HG03135 (cell line): ENCODE results near the gene PRR14L.
"Not testable (repeated sequence)": the region's sequence is repeated elsewhere in the genome, so short reads cannot be mapped to it uniquely, and the experiment has no call there.

Experiments
- ATAC-seq: cut with Tn5 transposase; IDR thresholded peaks from one replicate; pipeline ENCODE4 v1.9.1; 2021; ENCODE audit warnings: mild to moderate bottlenecking, moderate library complexity; ENCODE audit not compliant: unreplicated experiment

Gene PRR14L

DNA sequence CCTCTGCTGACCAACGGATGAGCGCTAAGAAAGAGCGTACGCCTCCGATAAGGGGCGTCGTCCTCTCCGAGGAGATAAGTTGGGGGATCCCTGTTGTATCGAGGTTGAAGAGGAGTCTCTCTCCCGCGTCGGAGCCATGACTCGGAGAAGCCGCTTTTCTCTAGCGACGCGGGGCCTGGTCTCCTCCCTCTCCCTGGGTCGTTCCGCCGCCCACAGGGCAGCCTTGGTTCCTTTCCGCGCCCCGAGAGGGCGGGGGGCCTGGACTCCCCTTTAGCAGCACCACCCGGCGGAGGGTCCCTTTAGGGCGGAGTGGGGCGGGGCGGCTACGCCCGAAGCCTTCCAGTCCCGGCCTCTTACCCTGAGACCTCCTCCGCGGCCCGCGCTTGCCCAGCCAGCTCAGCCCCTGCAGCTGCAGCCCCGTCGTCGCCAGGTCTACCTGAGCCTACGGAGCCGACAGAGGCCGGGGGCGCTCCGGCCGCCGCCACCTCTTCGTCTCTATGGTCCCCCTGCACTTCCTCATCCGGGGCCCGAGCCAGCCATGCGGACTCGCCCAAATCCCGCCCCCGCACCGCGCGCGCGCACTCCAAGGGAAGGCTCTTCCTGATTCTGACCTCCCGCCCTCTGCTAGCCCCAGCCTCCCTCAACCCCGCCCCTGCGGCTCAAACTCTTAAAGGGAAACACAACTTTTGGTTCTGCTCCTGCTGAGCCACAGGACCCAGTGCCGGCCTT, at the start of gene PRR14L:
Gene PRR14L, minus strand, starts transcription at position 497 of the 729 bp plus-strand sequence. CDS start 11,272 bp downstream, outside the sequence.
- ATAC-seq = peak; percentile 53

DNA sequence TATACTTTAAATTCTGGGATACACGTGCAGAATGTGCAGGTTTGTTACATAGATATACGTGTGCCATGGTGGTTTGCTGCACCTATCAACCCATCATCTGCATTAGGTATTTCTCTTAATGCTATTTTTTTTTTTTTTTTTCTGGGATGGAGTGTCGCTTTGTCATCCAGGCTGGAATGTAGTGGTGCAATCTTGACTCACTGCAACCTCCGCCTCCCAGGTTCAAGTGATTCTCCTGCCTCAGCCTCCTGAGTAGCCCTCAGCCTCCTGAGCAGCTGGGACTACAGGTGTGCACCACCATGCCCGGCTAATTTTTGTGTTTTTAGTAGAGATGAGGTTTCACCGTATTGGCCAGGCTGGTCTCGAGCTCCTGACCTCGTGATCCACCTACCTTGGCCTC, 49.4 kb upstream of the PRR14L start:
- ATAC-seq = not testable (repeated sequence)

DNA sequence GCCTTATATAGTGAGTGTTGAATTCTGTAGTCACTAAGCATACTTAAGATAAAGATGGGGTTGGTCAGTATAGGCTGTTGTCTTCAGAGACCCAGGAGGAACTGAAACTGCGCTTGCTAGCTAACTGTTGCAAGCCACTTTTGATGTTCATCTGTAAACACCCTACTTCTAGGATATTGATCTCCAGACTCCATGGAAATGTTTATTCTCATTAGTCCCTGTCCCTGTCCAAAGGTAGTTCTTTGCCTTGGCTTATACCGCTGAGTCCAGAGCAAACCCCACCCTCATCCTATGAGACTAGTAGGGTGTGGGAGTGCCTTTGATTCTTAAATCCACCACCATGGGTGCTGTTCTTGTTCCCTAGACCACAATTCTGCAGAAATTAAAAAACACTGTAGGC, 40.3 kb upstream of the PRR14L start:
- ATAC-seq = no peak

DNA sequence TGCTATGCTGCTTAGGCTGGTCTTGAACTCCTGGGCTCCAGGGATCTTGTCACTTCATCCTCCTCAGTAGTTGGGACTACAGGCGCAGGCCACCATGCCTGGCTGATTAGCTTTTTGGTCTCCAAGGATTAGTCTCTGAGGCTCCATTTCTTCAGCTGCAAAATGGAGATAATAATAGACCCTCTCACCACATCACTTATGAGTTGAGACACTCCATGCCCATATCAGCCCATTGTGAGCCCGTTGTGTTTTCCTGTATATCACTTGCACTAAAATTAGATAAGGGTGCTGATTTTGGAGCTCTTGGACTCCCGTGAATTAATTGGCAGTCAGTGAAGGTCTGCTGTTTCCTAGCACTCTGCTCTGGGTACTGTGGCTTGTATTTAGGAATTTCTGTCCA, 39.9 kb upstream of the PRR14L start:
- ATAC-seq = no peak

DNA sequence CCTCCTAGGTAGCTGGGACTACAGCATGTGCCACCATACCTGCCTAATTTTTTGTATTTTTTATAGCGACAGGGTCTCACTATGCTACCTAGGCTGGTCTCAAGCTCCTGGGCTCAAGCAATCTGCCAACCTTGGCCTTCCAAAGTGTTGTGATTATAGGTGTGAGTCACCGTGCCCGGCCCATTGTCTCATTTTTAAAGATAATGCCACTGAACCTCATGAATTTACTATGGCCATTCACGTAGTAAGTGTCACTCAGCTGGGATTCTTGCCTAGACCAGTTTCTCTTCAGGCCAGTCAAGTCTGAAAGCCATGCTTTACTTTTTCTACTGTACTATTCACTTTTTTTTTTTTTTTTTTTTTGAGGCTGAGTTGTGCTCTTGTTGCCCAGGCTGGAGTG, 26.3 kb upstream of the PRR14L start:
- ATAC-seq = no peak

DNA sequence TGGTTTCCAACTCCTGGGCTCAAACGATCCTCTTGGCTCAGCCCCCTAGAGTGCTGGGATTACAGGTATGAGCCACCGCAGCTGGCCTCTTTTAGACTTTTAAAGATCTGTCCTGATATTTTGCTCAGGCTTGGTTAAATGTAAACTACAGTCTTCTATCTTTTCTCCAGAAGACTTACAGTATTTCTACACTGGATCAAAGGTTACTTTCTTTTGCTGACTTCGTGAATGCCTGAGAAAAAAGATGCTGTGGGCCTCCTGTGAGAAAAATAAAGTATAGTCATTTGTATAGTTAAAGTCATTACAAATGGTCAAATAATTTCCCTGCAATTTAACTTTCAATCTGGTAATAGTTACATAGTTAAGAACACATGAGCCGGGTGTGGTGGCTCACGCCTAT, 23.5 kb upstream of the PRR14L start:
- ATAC-seq = no peak

DNA sequence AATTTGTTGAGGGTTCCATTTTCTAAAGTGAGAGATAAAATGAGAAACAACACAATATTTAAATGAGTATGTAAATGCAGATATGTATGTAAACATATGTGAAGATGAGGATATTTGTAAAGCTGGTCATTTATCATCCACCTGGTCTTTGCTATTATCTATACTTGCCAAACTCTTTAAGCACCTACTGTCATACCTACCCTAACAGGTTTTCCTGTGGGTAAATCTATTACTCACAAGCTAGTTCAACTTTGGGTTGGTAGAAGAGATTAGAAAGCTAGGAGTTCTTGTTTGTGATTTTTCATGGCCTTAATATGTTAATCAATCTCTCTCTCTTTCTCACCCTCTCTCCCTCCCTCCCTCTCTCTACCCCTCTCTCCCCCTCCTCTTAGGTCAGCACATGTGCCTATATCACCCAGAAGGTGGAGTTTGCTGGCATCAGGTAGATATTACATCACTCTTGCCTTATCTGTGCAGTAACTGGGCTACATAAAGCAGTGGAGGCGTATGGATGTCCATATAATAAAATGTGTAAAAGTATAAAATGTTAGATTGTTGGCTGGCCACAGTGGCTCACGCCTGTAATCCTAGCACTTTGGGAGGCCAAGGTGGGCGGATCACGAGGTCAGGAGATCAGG, 18.6 kb upstream of the PRR14L start:
- no peak for ATAC-seq

DNA sequence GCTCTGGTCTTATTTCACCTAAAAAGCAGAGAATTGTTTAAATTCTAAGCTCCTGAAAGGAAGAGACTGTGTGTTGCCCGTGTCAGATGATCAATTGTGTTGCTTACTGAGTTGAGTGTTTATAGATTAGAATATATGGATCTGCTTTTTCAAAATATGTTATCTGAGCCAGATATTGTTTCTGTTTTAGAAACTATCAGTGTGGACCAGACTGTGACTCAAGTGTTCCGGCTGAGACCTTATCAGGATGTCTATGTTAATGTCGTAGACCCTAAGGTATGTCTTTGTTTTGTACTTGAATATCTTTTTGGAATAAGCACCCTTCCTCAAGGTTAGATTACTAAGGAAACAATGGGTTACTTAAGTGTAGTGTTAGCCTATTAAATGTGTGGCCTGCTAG, 14.9 kb upstream of the PRR14L start:
- no peak for ATAC-seq

DNA sequence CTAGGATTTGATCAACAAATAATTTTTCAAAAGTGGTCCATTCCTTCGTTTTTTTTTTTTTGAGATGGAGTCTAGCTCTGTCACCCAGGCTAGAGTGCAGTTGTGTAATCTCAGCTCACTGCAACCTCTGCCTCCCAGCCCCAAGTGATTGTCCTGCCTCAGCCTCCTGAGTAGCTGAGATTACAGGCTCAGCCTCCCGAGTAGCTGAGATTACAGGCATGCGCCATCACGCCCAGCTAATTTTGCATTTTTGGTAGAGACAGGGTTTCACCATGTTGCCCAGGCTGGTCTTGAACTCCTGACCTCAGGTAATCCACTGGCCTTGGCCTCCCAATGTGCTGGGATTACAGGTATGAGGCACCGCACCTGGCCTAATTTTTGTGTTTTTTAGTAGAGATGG, 8.9 kb upstream of the PRR14L start:
- ATAC-seq = not testable (repeated sequence)

DNA sequence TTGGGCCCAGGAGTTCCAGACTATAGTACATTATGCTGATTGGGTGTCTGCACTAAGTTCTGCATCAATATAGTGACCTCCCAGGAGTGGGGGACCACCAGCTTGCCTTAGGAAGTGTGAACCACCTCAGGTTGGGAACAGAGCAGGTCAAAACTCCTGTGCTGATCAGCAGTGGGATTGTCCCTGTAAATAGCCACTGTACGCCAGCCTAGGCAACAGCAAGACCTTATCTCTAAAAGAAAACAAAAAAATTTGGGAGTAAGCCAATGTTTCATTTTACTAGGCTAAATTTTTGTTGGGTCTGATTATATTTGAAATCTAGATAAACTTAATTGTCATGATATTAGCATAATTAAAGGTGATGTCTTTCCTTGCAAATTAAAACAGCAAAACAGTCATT, 7.3 kb upstream of the PRR14L start:
- ATAC-seq = no peak

DNA sequence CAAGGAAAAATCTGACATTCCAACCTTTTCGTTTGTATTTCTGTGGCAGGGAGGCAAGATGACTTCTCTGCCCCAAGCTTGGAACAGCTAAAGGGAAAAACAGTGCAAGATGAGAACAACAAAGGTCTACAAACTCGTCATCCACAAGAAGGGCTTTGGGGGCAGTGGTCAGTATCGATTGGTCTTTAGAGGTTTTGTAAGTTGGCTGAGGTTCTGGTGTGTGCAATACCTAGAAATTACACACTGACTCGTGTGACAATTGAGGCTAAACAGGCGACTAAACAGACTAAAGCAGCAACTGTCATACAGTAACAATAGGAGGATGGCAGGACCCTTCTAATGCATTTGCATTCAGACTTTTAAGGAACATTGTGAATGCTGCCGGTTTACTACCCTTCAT, 4.9 kb upstream of the PRR14L start:
- no peak for ATAC-seq

DNA sequence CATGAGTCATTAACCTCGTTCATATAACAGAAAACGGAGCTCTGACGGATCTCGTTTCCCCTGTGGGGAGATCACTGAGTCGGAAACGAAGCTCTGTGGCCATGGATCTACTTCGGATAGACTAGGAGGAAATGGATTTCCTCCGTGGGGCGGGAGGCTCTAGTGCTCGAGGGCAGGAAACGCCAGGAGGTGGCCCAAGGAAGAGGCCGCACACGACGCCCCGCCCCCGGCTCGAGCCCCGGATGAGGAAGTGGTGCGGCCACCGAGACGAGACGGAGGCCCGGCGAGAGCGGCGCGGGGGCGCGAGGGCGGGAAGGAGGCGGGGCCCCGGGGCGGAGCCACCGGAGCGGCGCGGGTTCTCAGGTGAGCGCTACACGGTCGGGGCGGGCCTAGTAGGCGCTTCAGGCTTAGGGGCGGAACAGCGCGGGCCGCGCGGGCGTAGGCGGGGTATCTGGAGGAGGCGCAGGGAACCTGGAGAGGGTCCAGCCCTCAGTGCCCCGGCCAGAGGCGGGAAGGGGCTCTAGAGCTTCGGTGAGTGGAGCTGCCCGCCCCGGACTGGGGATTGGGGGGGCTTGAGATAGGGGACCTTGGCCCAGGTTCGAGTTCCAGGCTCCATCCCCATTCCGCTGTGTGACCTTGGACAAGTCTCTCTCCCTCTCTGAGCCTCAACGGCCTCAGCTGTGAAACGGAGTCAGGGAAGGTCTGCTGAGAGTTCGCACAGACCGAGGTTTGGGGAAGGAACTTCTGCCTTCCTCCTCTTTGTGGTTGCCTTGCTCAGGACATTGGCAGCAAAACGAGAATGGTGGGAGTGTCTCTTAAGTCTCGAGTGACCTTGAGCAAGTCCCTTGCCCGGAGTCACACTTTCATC, 3.9 kb upstream of the PRR14L start, which contains the start of gene DEPDC5:
Gene DEPDC5, plus strand, starts transcription at position 386 of the 868 bp plus-strand sequence. CDS start 903 bp downstream, outside the sequence.
- peak; percentile 70 for ATAC-seq

DNA sequence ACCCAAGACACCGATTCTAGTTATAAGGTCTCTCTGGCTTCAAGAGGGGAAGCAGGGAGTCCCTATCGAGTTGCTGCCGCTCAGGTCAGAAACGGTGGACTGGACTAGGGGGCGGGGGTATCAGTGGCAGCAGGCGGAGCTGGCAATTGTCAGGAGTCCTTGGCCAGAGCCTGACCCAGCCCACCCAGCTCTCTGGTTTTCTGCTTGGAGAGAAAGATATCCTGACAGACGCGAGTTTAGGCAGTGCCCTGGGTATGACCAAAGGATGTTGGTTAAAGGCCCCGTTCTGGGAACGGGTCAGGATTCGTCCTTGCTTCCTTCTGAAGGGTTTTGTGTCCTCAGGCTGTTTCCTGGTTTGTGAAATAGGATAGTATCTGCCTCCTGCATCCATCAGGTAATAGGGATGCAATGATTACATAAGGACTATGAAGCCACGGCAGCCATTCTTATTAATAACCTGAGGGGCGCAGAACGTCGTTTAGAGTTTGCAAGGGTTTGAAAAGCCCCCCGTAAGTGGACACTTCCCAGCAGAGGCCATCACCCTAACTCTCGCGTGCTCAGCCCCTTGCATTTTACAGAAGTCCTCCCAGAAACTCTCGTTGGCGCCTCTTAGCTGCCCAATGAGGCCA, 3.2 kb upstream of the PRR14L start:
- peak; percentile 17 for ATAC-seq

DNA sequence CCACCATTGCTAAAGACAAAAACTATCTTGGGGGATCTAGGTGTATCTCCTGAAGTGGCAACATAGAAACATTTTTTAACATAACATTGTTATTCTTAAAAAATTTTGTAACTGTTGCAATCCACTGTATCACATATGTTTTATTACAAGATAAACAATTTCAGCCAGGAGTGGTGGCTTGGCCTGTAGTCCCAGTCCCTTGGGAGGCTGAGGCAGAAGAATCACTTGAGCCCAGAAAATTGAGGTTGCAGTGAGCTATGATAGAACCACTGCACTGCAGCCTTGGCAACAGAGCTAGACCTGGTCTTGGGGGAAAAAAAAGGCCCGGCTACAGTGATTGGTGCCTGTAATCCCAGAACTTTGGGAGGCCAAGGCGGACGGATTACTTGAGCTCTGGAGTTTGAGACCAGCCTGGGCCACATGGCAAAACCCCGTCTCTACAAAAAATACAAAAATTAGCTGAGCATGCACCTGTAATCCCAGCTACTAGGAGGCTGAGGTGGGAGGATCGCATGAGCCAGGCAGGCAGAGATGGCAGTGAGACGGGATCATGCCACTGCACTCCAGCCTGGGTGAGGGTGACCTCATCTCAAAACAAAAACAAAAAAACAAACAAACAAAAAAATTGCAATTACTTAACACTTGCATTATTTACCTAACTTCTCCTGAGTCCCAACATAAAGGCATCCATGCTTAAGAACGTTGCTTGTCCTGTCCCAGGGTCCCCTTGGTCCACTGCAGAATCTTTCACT, 2.3 kb upstream of the PRR14L start:
- ATAC-seq = no peak

DNA sequence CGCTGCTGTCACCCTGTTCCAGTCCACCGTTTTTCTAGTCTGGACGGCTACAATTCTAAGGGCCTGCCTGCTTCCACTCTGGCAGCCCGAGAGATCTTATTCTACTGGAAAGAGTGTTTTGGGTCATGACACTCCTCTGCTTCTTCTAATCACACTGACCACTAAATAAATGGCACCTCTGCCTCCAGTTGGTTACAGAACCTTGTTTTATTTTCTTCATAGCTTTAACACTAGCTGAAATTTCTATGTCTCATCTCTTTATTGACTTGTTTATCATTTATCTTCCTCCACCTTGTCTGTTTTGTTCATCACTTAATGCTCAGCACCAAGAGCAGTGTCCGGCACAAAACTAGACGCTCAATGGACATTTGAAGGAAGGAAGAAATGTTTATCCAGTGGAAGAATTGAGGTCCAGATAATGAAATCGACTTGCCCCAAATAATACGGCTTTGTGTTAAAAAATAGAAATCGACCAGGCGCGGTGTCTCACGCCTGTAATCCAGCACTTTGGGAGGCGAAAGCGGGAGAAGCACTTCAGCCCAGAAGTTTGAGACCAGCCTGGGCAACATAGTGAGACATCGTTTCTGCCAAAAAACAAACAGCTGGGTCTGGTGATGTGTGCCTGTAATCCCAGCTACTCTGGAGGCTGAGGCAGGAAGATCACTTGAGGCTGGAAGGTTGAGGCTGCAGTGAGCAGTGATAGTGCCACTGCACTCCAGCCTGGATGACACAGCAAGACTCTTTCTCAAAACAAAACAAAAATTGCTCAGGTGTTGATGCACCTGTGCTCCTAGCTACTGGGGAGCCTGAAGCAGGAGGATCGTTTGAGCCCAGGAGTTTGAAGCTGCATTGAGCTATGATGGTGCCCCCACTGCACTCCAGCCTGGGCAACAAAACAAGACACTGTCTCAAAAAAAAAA, 693 bp upstream of the PRR14L start:
- ATAC-seq = no peak

DNA sequence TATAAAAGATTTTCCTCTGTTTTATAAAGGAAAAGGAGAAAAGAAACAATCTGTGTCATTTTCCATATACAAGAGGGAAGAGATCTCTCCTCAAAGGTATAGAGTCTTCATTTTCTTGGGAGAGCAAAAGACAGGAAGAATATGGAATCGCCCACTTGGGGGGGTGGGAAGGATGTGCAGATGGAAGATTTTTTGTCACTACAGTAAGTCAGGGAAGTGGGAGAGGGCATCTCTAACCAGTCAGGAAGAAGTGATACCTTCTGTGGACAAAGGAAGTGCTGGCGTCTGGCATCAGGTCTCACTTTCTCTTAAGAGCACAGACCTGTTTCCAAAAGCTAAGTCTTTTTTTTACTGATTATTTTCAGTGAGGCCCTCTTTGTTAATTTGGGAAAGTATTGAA, 1.4 kb downstream of the PRR14L start:
- no peak for ATAC-seq

DNA sequence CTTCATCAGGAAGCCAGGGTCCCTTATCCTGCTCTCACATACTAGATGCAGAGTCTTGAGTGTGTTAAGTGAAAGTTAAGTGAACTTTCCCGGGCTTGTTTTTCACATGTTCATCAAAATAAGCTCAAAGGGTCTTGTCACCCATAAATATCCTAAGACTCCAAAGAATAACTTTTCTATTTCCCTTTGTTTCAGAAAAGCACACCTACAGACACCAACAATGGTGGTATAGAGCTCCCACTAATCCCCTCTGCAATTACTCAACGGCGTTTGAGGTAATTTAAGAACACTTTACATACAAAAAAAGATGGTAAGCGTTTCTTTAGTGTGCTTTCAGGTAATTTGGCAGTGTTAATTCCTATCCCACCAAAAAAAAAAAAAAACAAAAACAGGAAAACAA, 2.5 kb downstream of the PRR14L start:
- ATAC-seq = no peak

DNA sequence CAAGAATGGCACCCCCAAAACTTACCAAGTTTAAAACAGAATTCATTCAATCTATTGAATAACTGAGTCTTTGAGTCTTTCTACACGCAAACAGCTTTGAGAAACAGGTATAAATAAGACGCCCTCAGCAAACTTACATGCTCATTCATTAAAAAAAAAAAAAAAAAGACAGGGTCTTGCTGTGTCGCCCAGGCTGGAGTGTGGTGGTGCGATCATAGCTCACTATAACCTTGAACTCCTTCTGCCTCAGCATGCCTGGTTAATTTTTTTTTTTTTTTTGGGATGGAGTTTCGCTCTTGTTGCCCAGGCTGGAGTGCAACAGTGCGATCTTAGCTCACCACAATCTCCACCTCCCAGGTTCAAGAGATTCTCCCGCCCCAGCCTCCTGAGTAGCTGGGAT, 6.1 kb downstream of the PRR14L start:
- no peak for ATAC-seq

DNA sequence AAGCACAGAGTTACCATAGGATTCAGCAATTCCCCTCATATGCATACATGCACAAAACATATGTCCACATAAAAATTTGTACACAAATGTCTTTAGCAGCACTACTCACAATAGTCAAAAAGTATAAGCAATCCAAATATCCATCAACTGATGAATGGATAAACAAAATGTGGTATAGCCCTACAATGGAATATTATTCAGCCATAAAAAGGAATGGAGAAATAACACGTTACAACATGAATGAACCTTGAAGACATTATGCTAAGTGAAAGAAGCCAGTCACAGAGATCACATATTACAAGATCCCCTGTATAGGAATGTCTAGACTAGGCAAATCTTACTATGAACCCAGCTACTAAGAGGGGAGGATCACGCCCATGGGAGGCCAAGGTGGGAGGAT, 7.2 kb downstream of the PRR14L start:
- no peak for ATAC-seq
